ENCODE measurements around the gene IFI6. TPM values are rescaled to one million over a fixed set of nuclear protein-coding genes. Genes with fewer than 3 reads are reported as not detected.
A peak's percentile ranks its signal among the peaks of the same experiment; 100 is the strongest.
"Not testable (repeated sequence)": the region's sequence is repeated elsewhere in the genome, so short reads cannot be mapped to it uniquely, and the experiment has no call there.

The IFI6 gene
- total RNA-seq, 1 donor from 2014 or later = 3,307 TPM

DNA sequence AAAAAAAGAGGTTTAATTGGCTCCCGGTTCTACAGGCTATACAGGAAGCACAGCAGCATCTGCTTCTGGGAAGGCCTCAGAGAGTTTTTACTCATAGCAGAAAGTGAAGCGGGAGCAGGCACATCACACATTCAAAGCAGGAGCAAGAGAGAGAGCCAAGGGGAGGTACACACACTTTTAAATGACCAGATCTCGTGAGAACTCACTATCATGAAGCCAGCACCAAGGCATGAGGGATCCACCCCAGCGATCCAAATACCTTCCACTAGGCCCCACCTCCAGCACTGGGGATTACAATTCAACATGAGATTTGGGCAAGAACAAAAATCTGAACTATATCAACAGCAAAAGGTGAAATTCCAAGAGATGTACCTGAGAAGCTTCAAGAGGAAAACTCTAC is 33.0 kb upstream of the IFI6 start:
- Mint-ChIP-seq H3K4me1 (ENCODE audit: low read depth, unreplicated experiment) (no peaks in the 10 kb centered on the region), H3K4me3 (ENCODE audit: unreplicated experiment) (no peak overlapping the region), H3K9me3 (ENCODE audit: unreplicated experiment) (peaks cover 4% of the 10 kb centered on the region), H3K27me3 (ENCODE audit: low read depth, unreplicated experiment) (peaks cover 6% of the 10 kb centered on the region), H3K36me3 (ENCODE audit: low read depth, unreplicated experiment) (no peaks in the 10 kb centered on the region), H3K27ac (ENCODE audit: unreplicated experiment) (no peak overlapping the region)
- FAIRE-seq = no peak
- Histone ChIP-seq H3K4me3 (ENCODE audit: insufficient read depth, low read depth, low read length) (no peak overlapping the region), H3K27ac (ENCODE audit: low read depth, low read length) (no peak overlapping the region), H3K4me2 (ENCODE audit: low read length) (no peak overlapping the region), H3K36me3 (ENCODE audit: insufficient read depth, low read length) (no peaks in the 10 kb centered on the region), H4K20me1 (ENCODE audit: insufficient read depth, low read length) (no peaks in the 10 kb centered on the region), H2AFZ (ENCODE audit: low read depth, low read length) (no peak overlapping the region), H3K9me3 (ENCODE audit: insufficient read depth, low read depth, low read length) (peaks cover 6% of the 10 kb centered on the region), H3K27me3 (ENCODE audit: insufficient read depth, low read length) (peaks cover 9% of the 10 kb centered on the region), H3K9ac (ENCODE audit: low read length) (no peak overlapping the region), H3K79me2 (ENCODE audit: insufficient read depth, low read length) (no peaks in the 10 kb centered on the region), H3K4me1 (ENCODE audit: insufficient read depth, low read length) (no peaks in the 10 kb centered on the region)
- no peak for DNase-seq (ENCODE audit: low read depth)
- no peak for TF ChIP-seq EZH2 (IDR thresholded peaks at IDR 0.05; ENCODE audit: insufficient read depth, low read length)
- TF ChIP-seq, protein P1, sequence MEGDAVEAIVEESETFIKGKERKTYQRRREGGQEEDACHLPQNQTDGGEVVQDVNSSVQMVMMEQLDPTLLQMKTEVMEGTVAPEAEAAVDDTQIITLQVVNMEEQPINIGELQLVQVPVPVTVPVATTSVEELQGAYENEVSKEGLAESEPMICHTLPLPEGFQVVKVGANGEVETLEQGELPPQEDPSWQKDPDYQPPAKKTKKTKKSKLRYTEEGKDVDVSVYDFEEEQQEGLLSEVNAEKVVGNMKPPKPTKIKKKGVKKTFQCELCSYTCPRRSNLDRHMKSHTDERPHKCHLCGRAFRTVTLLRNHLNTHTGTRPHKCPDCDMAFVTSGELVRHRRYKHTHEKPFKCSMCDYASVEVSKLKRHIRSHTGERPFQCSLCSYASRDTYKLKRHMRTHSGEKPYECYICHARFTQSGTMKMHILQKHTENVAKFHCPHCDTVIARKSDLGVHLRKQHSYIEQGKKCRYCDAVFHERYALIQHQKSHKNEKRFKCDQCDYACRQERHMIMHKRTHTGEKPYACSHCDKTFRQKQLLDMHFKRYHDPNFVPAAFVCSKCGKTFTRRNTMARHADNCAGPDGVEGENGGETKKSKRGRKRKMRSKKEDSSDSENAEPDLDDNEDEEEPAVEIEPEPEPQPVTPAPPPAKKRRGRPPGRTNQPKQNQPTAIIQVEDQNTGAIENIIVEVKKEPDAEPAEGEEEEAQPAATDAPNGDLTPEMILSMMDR (IDR thresholded peaks at IDR 0.05; ENCODE audit: insufficient read depth, low read depth, low read length) = no peak

DNA sequence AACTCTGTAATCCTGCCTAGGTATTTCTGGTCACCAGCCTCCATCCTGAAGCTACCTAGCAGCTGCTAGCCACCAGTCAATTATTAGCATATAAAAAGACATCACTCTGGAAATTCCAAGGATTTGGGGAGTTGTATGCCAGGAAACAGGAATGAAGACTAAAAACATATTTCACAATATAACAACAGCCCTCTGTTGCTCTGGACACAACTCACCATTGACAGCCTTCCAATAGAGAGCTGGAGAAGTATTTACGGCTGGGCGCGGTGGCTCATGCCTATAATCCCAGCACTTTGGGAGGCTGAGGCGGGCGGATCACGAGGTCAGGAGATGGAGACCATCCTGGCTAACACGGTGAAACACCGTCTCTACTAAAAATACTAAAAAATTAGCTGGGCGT is 24.8 kb upstream of the IFI6 start:
- not testable (repeated sequence) for H3K27me3 Mint-ChIP-seq (ENCODE audit: low read depth, unreplicated experiment); H3K27ac ChIP-seq (ENCODE audit: low read depth, low read length)

DNA sequence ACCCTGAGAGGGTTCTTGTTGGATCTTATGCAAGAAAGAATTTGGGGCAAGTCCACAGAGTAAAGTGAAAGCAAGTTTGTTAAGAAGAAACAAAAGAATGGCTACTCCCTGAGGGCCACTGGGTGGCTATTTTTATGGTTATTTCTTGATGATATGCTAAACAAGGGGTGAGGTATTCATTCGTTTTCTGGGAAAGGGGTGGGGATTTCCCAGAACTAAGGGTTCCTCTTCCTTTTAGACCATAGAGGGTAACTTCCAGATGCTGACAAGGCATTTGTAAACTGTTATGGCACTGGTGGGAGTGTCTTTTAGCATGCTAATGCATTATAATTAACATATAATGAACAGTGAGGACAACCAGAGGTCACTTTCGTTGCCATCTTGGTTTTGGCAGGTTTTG is 18.2 kb upstream of the IFI6 start:
- no peak overlapping the region for H3K9ac ChIP-seq (ENCODE audit: low read length)

More for the DNA sequence above, 24.8 kb upstream of the IFI6 start:
- H3K4me3 ChIP-seq (ENCODE audit: insufficient read depth, low read depth, low read length); H3K27me3 ChIP-seq (ENCODE audit: insufficient read depth, low read length); H3K9me3 Mint-ChIP-seq (ENCODE audit: unreplicated experiment); H2AFZ ChIP-seq (ENCODE audit: low read depth, low read length); FAIRE-seq; H3K4me1 ChIP-seq (ENCODE audit: insufficient read depth, low read length); H3K9me3 ChIP-seq (ENCODE audit: insufficient read depth, low read depth, low read length); H4K20me1 ChIP-seq (ENCODE audit: insufficient read depth, low read length); H3K36me3 Mint-ChIP-seq (ENCODE audit: low read depth, unreplicated experiment); H3K9ac ChIP-seq (ENCODE audit: low read length); H3K36me3 ChIP-seq (ENCODE audit: insufficient read depth, low read length); H3K4me2 ChIP-seq (ENCODE audit: low read length); H3K27ac Mint-ChIP-seq (ENCODE audit: unreplicated experiment); H3K4me3 Mint-ChIP-seq (ENCODE audit: unreplicated experiment); DNase-seq (ENCODE audit: low read depth); H3K4me1 Mint-ChIP-seq (ENCODE audit: low read depth, unreplicated experiment); H3K79me2 ChIP-seq (ENCODE audit: insufficient read depth, low read length): not testable (repeated sequence)

More for the DNA sequence above, 18.2 kb upstream of the IFI6 start:
- Histone ChIP-seq H3K36me3 (ENCODE audit: insufficient read depth, low read length) (no peaks in the 10 kb centered on the region), H3K4me3 (ENCODE audit: insufficient read depth, low read depth, low read length) (no peak overlapping the region), H2AFZ (ENCODE audit: low read depth, low read length) (no peak overlapping the region), H3K27ac (ENCODE audit: low read depth, low read length) (no peak overlapping the region), H3K79me2 (ENCODE audit: insufficient read depth, low read length) (no peaks in the 10 kb centered on the region), H3K27me3 (ENCODE audit: insufficient read depth, low read length) (peaks cover 10% of the 10 kb centered on the region), H4K20me1 (ENCODE audit: insufficient read depth, low read length) (no peaks in the 10 kb centered on the region), H3K4me1 (ENCODE audit: insufficient read depth, low read length) (peaks cover 11% of the 10 kb centered on the region), H3K9me3 (ENCODE audit: insufficient read depth, low read depth, low read length) (no peaks in the 10 kb centered on the region), H3K4me2 (ENCODE audit: low read length) (peak overlapping the region; percentile 46)
- TF ChIP-seq EZH2 (IDR thresholded peaks at IDR 0.05; ENCODE audit: insufficient read depth, low read length) = no peak
- TF ChIP-seq, protein P1 (IDR thresholded peaks at IDR 0.05; ENCODE audit: insufficient read depth, low read depth, low read length) = no peak
- DNase-seq (ENCODE audit: low read depth) (no peak), FAIRE-seq (no peak)
- H3K4me3 Mint-ChIP-seq (ENCODE audit: unreplicated experiment) = no peak overlapping the region
- no peak overlapping the region for H3K27ac Mint-ChIP-seq (ENCODE audit: unreplicated experiment)
- peaks cover 3% of the 10 kb centered on the region for H3K9me3 Mint-ChIP-seq (ENCODE audit: unreplicated experiment)
- H3K27me3 Mint-ChIP-seq (ENCODE audit: low read depth, unreplicated experiment) = peaks cover 10% of the 10 kb centered on the region
- H3K36me3 Mint-ChIP-seq (ENCODE audit: low read depth, unreplicated experiment) = no peaks in the 10 kb centered on the region
- peaks cover 7% of the 10 kb centered on the region for H3K4me1 Mint-ChIP-seq (ENCODE audit: low read depth, unreplicated experiment)
